ENCODE measurements around the gene TMEM161A.

DNA sequence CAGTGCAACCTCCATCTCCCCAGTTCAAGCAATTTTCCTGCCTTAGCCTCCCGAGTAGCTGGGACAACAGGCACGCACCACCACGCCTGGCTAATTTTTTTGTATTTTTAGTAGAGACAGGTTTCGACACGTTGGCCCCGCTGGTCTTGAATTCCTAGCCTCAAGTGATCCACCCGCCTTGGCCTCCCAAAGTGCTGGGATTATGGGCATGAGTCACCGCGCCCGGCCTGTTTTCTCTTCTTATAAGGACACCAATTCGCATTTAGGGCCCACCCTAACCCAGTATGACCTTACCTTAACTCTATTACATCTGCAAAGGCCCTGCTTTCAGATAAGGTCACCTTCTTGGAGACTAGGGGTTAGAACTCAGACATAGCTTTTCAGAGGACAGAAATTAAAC, 35.1 kb downstream of the TMEM161A start:
- TF ChIP-seq, protein P1, sequence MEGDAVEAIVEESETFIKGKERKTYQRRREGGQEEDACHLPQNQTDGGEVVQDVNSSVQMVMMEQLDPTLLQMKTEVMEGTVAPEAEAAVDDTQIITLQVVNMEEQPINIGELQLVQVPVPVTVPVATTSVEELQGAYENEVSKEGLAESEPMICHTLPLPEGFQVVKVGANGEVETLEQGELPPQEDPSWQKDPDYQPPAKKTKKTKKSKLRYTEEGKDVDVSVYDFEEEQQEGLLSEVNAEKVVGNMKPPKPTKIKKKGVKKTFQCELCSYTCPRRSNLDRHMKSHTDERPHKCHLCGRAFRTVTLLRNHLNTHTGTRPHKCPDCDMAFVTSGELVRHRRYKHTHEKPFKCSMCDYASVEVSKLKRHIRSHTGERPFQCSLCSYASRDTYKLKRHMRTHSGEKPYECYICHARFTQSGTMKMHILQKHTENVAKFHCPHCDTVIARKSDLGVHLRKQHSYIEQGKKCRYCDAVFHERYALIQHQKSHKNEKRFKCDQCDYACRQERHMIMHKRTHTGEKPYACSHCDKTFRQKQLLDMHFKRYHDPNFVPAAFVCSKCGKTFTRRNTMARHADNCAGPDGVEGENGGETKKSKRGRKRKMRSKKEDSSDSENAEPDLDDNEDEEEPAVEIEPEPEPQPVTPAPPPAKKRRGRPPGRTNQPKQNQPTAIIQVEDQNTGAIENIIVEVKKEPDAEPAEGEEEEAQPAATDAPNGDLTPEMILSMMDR (IDR thresholded peaks at IDR 0.05; ENCODE audit: borderline replicate concordance, extremely low read depth, low read length, poor library complexity, severe bottlenecking): no peak
- TF ChIP-seq EZH2 (IDR thresholded peaks at IDR 0.05; ENCODE audit: borderline replicate concordance, low read depth, low read length, severe bottlenecking): no peak
